GM19397 (cell line): ENCODE results near the gene MAP2K2.

Experiments
- ATAC-seq: cut with Tn5 transposase; IDR thresholded peaks from one replicate; pipeline ENCODE4 v1.9.1; 2021; ENCODE audit warnings: mild to moderate bottlenecking, moderate library complexity; ENCODE audit not compliant: unreplicated experiment

MAP2K2 gene

GRCh38 chr19:4100647-4101495 lies 23.1 kb downstream of the MAP2K2 start:
- no peak for ATAC-seq

- ATAC-seq = no peak
These were observed 24.7 kb downstream of the MAP2K2 start for GRCh38 chr19:4099041-4099764.

GRCh38 chr19:4098493-4098892 lies 25.4 kb downstream of the MAP2K2 start:
- ATAC-seq = no peak

GRCh38 chr19:4097501-4097900 lies 26.4 kb downstream of the MAP2K2 start:
- no peak for ATAC-seq

GRCh38 chr19:4096049-4096892 lies 27.7 kb downstream of the MAP2K2 start:
- ATAC-seq = no peak

- ATAC-seq = no peak
These were observed 28.5 kb downstream of the MAP2K2 start for GRCh38 chr19:4095488-4095844.

GRCh38 chr19:4094761-4095487 lies 29.0 kb downstream of the MAP2K2 start:
- no peak for ATAC-seq

GRCh38 chr19:4094291-4094690 lies 29.6 kb downstream of the MAP2K2 start:
- no peak for ATAC-seq

- ATAC-seq = no peak
These were observed 30.2 kb downstream of the MAP2K2 start for GRCh38 chr19:4093643-4094175.

GRCh38 chr19:4090356-4091220 lies 33.3 kb downstream of the MAP2K2 start:
- no peak for ATAC-seq

GRCh38 chr19:4089946-4090345 lies 34.0 kb downstream of the MAP2K2 start:
- no peak for ATAC-seq

- ATAC-seq = no peak
These were observed 34.5 kb downstream of the MAP2K2 start for GRCh38 chr19:4089400-4089908.

- no peak for ATAC-seq
These were observed 34.9 kb downstream of the MAP2K2 start for GRCh38 chr19:4088975-4089374.

- no peak for ATAC-seq
These were observed 35.9 kb downstream of the MAP2K2 start for GRCh38 chr19:4087787-4088679.

- ATAC-seq = no peak
These were observed 37.5 kb downstream of the MAP2K2 start for GRCh38 chr19:4086411-4086867.

- no peak for ATAC-seq
These were observed 39.4 kb downstream of the MAP2K2 start for GRCh38 chr19:4084547-4084877.

- ATAC-seq = no peak
These were observed 40.0 kb downstream of the MAP2K2 start for GRCh38 chr19:4083677-4084546.
